Astrocyte (in vitro differentiated cells and primary cell): Measurements from ENCODE around the gene ETV6. TPM values are rescaled to one million over a fixed set of nuclear protein-coding genes. Genes with fewer than 3 reads are reported as not detected.

ENCODE experiments used
- DNase-seq: peaks from one replicate; pipeline ENCODE4 v3.0.0-alpha.2; 2010; ENCODE audit warnings: low read depth
- FAIRE-seq: peaks from 2 replicates; lab custom pipeline; 2011; peaks lifted over from hg19 to GRCh38; lab: Jason Lieb, UNC
- H2AFZ ChIP-seq: 2 replicates; pipeline ENCODE4 v1.6.0; 2012; ENCODE audit warnings: low read depth, low read length, inconsistent platforms
- H3K27ac ChIP-seq: 2 replicates; pipeline ENCODE4 v1.5.1; 2011; ENCODE audit warnings: low read depth, low read length, inconsistent platforms
- H3K27me3 ChIP-seq: 2 replicates; pipeline ENCODE4 v1.6.0; 2011; ENCODE audit warnings: low read length, inconsistent platforms; ENCODE audit not compliant: insufficient read depth
- H3K36me3 ChIP-seq: 2 replicates; pipeline ENCODE4 v1.5.1; 2011; ENCODE audit warnings: low read length, inconsistent platforms; ENCODE audit not compliant: insufficient read depth
- H3K4me1 ChIP-seq: 2 replicates; pipeline ENCODE4 v1.5.1; 2011; ENCODE audit warnings: low read length, inconsistent platforms; ENCODE audit not compliant: insufficient read depth
- H3K4me2 ChIP-seq: 2 replicates; pipeline ENCODE4 v1.6.0; 2012; ENCODE audit warnings: low read length, inconsistent platforms
- H3K4me3 ChIP-seq: 2 replicates; pipeline ENCODE4 v1.5.1; 2011; ENCODE audit warnings: low read depth, mild to moderate bottlenecking, low read length, inconsistent platforms; ENCODE audit not compliant: insufficient read depth
- H3K79me2 ChIP-seq: 2 replicates; pipeline ENCODE4 v1.6.0; 2012; ENCODE audit warnings: mild to moderate bottlenecking, low read length, inconsistent platforms; ENCODE audit not compliant: insufficient read depth
- H3K9ac ChIP-seq: 2 replicates; pipeline ENCODE4 v1.6.0; 2012; ENCODE audit warnings: mild to moderate bottlenecking, low read length, inconsistent platforms
- H3K9me3 ChIP-seq: 2 replicates; pipeline ENCODE4 v1.5.1; 2012; ENCODE audit warnings: low read depth, mild to moderate bottlenecking, low read length, inconsistent platforms; ENCODE audit not compliant: insufficient read depth
- H4K20me1 ChIP-seq: 2 replicates; pipeline ENCODE4 v1.6.0; 2012; ENCODE audit warnings: low read length, inconsistent platforms; ENCODE audit not compliant: insufficient read depth
- H3K27ac Mint-ChIP-seq: one replicate; pipeline ENCODE4 v1.8.0; 2021; ENCODE audit warnings: mild to moderate bottlenecking, mixed read lengths; ENCODE audit not compliant: unreplicated experiment
- H3K27me3 Mint-ChIP-seq: one replicate; pipeline ENCODE4 v1.8.0; 2021; ENCODE audit warnings: low read depth, mixed read lengths; ENCODE audit not compliant: unreplicated experiment
- H3K36me3 Mint-ChIP-seq: one replicate; pipeline ENCODE4 v1.8.0; 2021; ENCODE audit warnings: low read depth, mixed read lengths; ENCODE audit not compliant: unreplicated experiment
- H3K4me1 Mint-ChIP-seq: one replicate; pipeline ENCODE4 v1.8.0; 2021; ENCODE audit warnings: low read depth, mixed read lengths; ENCODE audit not compliant: unreplicated experiment
- H3K4me3 Mint-ChIP-seq: one replicate; pipeline ENCODE4 v1.8.0; 2021; ENCODE audit warnings: mild to moderate bottlenecking, moderate library complexity, mixed read lengths; ENCODE audit not compliant: unreplicated experiment
- H3K9me3 Mint-ChIP-seq: one replicate; pipeline ENCODE4 v1.8.0; 2021; ENCODE audit warnings: mild to moderate bottlenecking, mixed read lengths; ENCODE audit not compliant: unreplicated experiment
- EZH2 ChIP-seq: IDR thresholded peaks from 2 replicates; pipeline ENCODE4 v1.6.1; 2012; ENCODE audit warnings: mild to moderate bottlenecking, low read length, inconsistent platforms; ENCODE audit not compliant: insufficient read depth
- total RNA-seq: library from RNA; stranded (reverse); gene quantifications from 2 replicates; pipeline ENCODE4 v1.2.1, GENCODE V29; 2021
- TF ChIP-seq, protein P1 (sequence below): IDR thresholded peaks from 2 replicates; pipeline ENCODE4 v1.5.1; 2011; ENCODE audit warnings: low read depth, mild to moderate bottlenecking, inconsistent platforms, low read length, moderate library complexity; ENCODE audit not compliant: insufficient read depth

The ETV6 gene
- total RNA-seq, 1 donor from 2014 or later: 41.2 TPM

GRCh38 chr12:11868027-11868426 is 218.6 kb downstream of the ETV6 start:
- Histone ChIP-seq H3K27ac (no peak overlapping the region), H3K4me3 (no peak overlapping the region), H3K9ac (no peak overlapping the region), H3K9me3 (no peaks in the 10 kb centered on the region), H4K20me1 (peaks cover 4% of the 10 kb centered on the region), H3K79me2 (no peaks in the 10 kb centered on the region), H3K36me3 (peaks cover 22% of the 10 kb centered on the region), H2AFZ (no peak overlapping the region), H3K4me2 (no peak overlapping the region), H3K27me3 (no peaks in the 10 kb centered on the region), H3K4me1 (no peaks in the 10 kb centered on the region)
- FAIRE-seq (no peak), DNase-seq (no peak)
- Mint-ChIP-seq H3K4me1 (peaks cover 4% of the 10 kb centered on the region), H3K9me3 (peaks cover 12% of the 10 kb centered on the region), H3K27ac (no peak overlapping the region), H3K4me3 (no peak overlapping the region), H3K36me3 (peaks cover 44% of the 10 kb centered on the region), H3K27me3 (no peaks in the 10 kb centered on the region)
- no peak for TF ChIP-seq EZH2
- TF ChIP-seq, protein P1, sequence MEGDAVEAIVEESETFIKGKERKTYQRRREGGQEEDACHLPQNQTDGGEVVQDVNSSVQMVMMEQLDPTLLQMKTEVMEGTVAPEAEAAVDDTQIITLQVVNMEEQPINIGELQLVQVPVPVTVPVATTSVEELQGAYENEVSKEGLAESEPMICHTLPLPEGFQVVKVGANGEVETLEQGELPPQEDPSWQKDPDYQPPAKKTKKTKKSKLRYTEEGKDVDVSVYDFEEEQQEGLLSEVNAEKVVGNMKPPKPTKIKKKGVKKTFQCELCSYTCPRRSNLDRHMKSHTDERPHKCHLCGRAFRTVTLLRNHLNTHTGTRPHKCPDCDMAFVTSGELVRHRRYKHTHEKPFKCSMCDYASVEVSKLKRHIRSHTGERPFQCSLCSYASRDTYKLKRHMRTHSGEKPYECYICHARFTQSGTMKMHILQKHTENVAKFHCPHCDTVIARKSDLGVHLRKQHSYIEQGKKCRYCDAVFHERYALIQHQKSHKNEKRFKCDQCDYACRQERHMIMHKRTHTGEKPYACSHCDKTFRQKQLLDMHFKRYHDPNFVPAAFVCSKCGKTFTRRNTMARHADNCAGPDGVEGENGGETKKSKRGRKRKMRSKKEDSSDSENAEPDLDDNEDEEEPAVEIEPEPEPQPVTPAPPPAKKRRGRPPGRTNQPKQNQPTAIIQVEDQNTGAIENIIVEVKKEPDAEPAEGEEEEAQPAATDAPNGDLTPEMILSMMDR: no peak

DNA sequence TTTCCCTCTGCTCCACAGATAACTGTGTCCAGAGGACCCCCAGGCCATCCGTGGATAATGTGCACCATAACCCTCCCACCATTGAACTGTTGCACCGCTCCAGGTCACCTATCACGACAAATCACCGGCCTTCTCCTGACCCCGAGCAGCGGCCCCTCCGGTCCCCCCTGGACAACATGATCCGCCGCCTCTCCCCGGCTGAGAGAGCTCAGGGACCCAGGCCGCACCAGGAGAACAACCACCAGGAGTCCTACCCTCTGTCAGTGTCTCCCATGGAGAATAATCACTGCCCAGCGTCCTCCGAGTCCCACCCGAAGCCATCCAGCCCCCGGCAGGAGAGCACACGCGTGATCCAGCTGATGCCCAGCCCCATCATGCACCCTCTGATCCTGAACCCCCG is 219.9 kb downstream of the ETV6 start:
- Histone ChIP-seq H3K27me3 (no peaks in the 10 kb centered on the region), H3K4me2 (no peak overlapping the region), H3K9ac (no peak overlapping the region), H3K4me3 (no peak overlapping the region), H3K36me3 (peaks cover 23% of the 10 kb centered on the region), H3K4me1 (no peaks in the 10 kb centered on the region), H3K27ac (no peak overlapping the region), H3K79me2 (no peaks in the 10 kb centered on the region), H2AFZ (no peak overlapping the region), H4K20me1 (peaks cover 4% of the 10 kb centered on the region), H3K9me3 (no peaks in the 10 kb centered on the region)
- H3K9me3 Mint-ChIP-seq: peaks cover 9% of the 10 kb centered on the region
- H3K36me3 Mint-ChIP-seq: peaks cover 41% of the 10 kb centered on the region
- H3K4me1 Mint-ChIP-seq: peaks cover 3% of the 10 kb centered on the region
- TF ChIP-seq EZH2: no peak
- TF ChIP-seq, protein P1: no peak
- H3K27me3 Mint-ChIP-seq: no peaks in the 10 kb centered on the region
- no peak for FAIRE-seq
- no peak overlapping the region for H3K4me3 Mint-ChIP-seq
- no peak for DNase-seq
- no peak overlapping the region for H3K27ac Mint-ChIP-seq

GRCh38 chr12:11870041-11870451 is 220.6 kb downstream of the ETV6 start:
- no peaks in the 10 kb centered on the region for H3K79me2 ChIP-seq
- Mint-ChIP-seq H3K4me3 (no peak overlapping the region), H3K27ac (no peak overlapping the region), H3K4me1 (peaks cover 4% of the 10 kb centered on the region), H3K27me3 (no peaks in the 10 kb centered on the region), H3K36me3 (peaks cover 41% of the 10 kb centered on the region), H3K9me3 (peaks cover 9% of the 10 kb centered on the region)
- peaks cover 4% of the 10 kb centered on the region for H4K20me1 ChIP-seq
- H3K36me3 ChIP-seq: peaks cover 20% of the 10 kb centered on the region
- H3K27me3 ChIP-seq: no peaks in the 10 kb centered on the region
- no peak overlapping the region for H3K9ac ChIP-seq
- H3K4me3 ChIP-seq: no peak overlapping the region
- H3K9me3 ChIP-seq: no peaks in the 10 kb centered on the region
- TF ChIP-seq, protein P1: no peak
- no peak for TF ChIP-seq EZH2
- H3K4me2 ChIP-seq: no peak overlapping the region
- DNase-seq (no peak), FAIRE-seq (no peak)
- no peak overlapping the region for H3K27ac ChIP-seq
- H3K4me1 ChIP-seq: no peaks in the 10 kb centered on the region
- no peak overlapping the region for H2AFZ ChIP-seq
